NCI-H2171 (cell line): ENCODE measurements around the gene MRS2.
"Not testable (repeated sequence)": the region's sequence is repeated elsewhere in the genome, so short reads cannot be mapped to it uniquely, and the experiment has no call there.

Experiments
- DNase-seq: peaks from one replicate; lab custom pipeline; 2025; lab: John Stamatoyannopoulos, UW

The MRS2 gene

GRCh38 chr6:24391208-24391607, 11.5 kb upstream of the MRS2 start:
- DNase-seq: no peak

- DNase-seq: no peak
Observed at GRCh38 chr6:24391756-24392405, 10.9 kb upstream of the MRS2 start.

GRCh38 chr6:24394061-24394779, 8.5 kb upstream of the MRS2 start:
- no peak for DNase-seq

- no peak for DNase-seq
Observed at GRCh38 chr6:24394780-24395437, 7.8 kb upstream of the MRS2 start.

GRCh38 chr6:24396824-24397223, 5.9 kb upstream of the MRS2 start:
- DNase-seq: no peak

GRCh38 chr6:24397631-24398030, 5.1 kb upstream of the MRS2 start:
- DNase-seq: no peak

- DNase-seq: not testable (repeated sequence)
Observed at GRCh38 chr6:24400045-24401039, 2.4 kb upstream of the MRS2 start.

- DNase-seq: no peak
Observed at GRCh38 chr6:24401458-24401857, 1.3 kb upstream of the MRS2 start.

GRCh38 chr6:24403501-24403824, 727 bp downstream of the MRS2 start:
- DNase-seq: no peak

- no peak for DNase-seq
Observed at GRCh38 chr6:24405262-24405661, 2.5 kb downstream of the MRS2 start.

- DNase-seq: no peak
Observed at GRCh38 chr6:24408719-24409410, 6.1 kb downstream of the MRS2 start.

- no peak for DNase-seq
Observed at GRCh38 chr6:24410622-24411021, 7.9 kb downstream of the MRS2 start.

GRCh38 chr6:24412294-24412693, 9.6 kb downstream of the MRS2 start:
- DNase-seq: no peak

- DNase-seq: not testable (repeated sequence)
Observed at GRCh38 chr6:24414531-24414930, 11.8 kb downstream of the MRS2 start.

GRCh38 chr6:24415753-24416152, 13.0 kb downstream of the MRS2 start:
- no peak for DNase-seq

- no peak for DNase-seq
Observed at GRCh38 chr6:24419526-24419925, 16.8 kb downstream of the MRS2 start.

GRCh38 chr6:24425091-24425490, 22.4 kb downstream of the MRS2 start:
- DNase-seq: no peak

GRCh38 chr6:24426729-24427446, 24.2 kb downstream of the MRS2 start:
- DNase-seq: no peak

- no peak for DNase-seq
Observed at GRCh38 chr6:24428615-24429014, 25.9 kb downstream of the MRS2 start.

GRCh38 chr6:24429146-24429545, 26.4 kb downstream of the MRS2 start:
- no peak for DNase-seq

GRCh38 chr6:24430086-24430485, 27.4 kb downstream of the MRS2 start:
- DNase-seq: no peak
